Mesenchymal stem cell (in vitro differentiated cells and primary cell): ENCODE data around the gene CCDC6.

Source experiments
- DNase-seq: peaks from one replicate; pipeline ENCODE4 v3.0.0-alpha.2; 2013
- H2AFZ ChIP-seq: one replicate; pipeline ENCODE4 v1.6.1; 2013; ENCODE audit warnings: low read depth, mild to moderate bottlenecking, control low read depth, inconsistent platforms, low read length, moderate library complexity
- H2AK5ac ChIP-seq: 2 replicates; pipeline ENCODE4 v1.6.1; 2013; ENCODE audit warnings: low read length, moderate library complexity, mild to moderate bottlenecking, inconsistent platforms; ENCODE audit not compliant: severe bottlenecking
- H2BK120ac ChIP-seq: one replicate; pipeline ENCODE4 v1.6.1; 2013; ENCODE audit warnings: low read depth, mild to moderate bottlenecking, inconsistent platforms, low read length, moderate library complexity
- H2BK12ac ChIP-seq, 2 experiments: one replicate each; pipeline ENCODE4 v1.6.1; 2013; ENCODE audit warnings: inconsistent platforms in 2 of 2, low read length in 2 of 2, mild to moderate bottlenecking in 2 of 2, moderate library complexity in 2 of 2, control low read depth in 1 of 2
- H2BK15ac ChIP-seq: one replicate; pipeline ENCODE4 v1.6.1; 2013; ENCODE audit warnings: mild to moderate bottlenecking, low read depth, inconsistent platforms; ENCODE audit not compliant: poor library complexity, severe bottlenecking
- H2BK5ac ChIP-seq: 2 replicates; pipeline ENCODE4 v1.6.1; 2013; ENCODE audit warnings: low read depth, mild to moderate bottlenecking, low read length, control low read depth, inconsistent platforms; ENCODE audit not compliant: poor library complexity, severe bottlenecking
- H3K14ac ChIP-seq, 2 experiments: one replicate each; pipeline ENCODE4 v1.6.1; 2013; ENCODE audit warnings: inconsistent platforms in 2 of 2, low read length in 2 of 2, control low read depth in 1 of 2, mild to moderate bottlenecking in 1 of 2, moderate library complexity in 1 of 2
- H3K18ac ChIP-seq, 2 experiments: one replicate each; pipeline ENCODE4 v1.6.1; 2013; ENCODE audit warnings: inconsistent platforms in 2 of 2, low read length in 2 of 2, control low read depth in 1 of 2, low read depth in 1 of 2, mild to moderate bottlenecking in 1 of 2
- H3K23ac ChIP-seq, 2 experiments: one replicate each; pipeline ENCODE4 v1.6.1; 2013; ENCODE audit warnings: inconsistent platforms in 2 of 2, low read length in 2 of 2, mild to moderate bottlenecking in 2 of 2, moderate library complexity in 2 of 2, control low read depth in 1 of 2
- H3K27ac ChIP-seq: 2 replicates; pipeline ENCODE4 v1.5.1; 2013; ENCODE audit warnings: mild to moderate bottlenecking, moderate library complexity, low read length, control low read depth, inconsistent platforms; ENCODE audit not compliant: poor library complexity, severe bottlenecking
- H3K27me3 ChIP-seq, 2 experiments: 2 replicates each; pipeline versions ENCODE4 v1.6.1 to v1.7.0; 2013; ENCODE audit warnings: low read length in 2 of 2, mild to moderate bottlenecking in 2 of 2, moderate library complexity in 2 of 2, control low read depth in 1 of 2, inconsistent platforms in 1 of 2; ENCODE audit not compliant: control insufficient read depth in 1 of 2, insufficient read depth in 1 of 2
- H3K36me3 ChIP-seq, 2 experiments: 2 replicates each; pipeline versions ENCODE4 v1.6.1 to v1.7.0; 2013; ENCODE audit warnings: low read length in 2 of 2, control low read depth in 1 of 2, inconsistent platforms in 1 of 2, low read depth in 1 of 2, mild to moderate bottlenecking in 1 of 2; ENCODE audit not compliant: insufficient read depth in 2 of 2, control insufficient read depth in 1 of 2
- H3K4ac ChIP-seq, 2 experiments: one replicate each; pipeline ENCODE4 v1.6.1; 2013; ENCODE audit warnings: inconsistent platforms in 2 of 2, low read length in 2 of 2, mild to moderate bottlenecking in 2 of 2, moderate library complexity in 2 of 2, control low read depth in 1 of 2, low read depth in 1 of 2
- H3K4me1 ChIP-seq: 2 replicates; pipeline ENCODE4 v1.6.1; 2013; ENCODE audit warnings: low read depth, low read length, control low read depth; ENCODE audit not compliant: control insufficient read depth, insufficient read depth
- H3K4me2 ChIP-seq: 2 replicates; pipeline ENCODE4 v1.6.1; 2013; ENCODE audit warnings: low read length, mild to moderate bottlenecking, inconsistent platforms; ENCODE audit not compliant: poor library complexity, severe bottlenecking
- H3K4me3 ChIP-seq, 2 experiments: 2 replicates each; pipeline versions ENCODE4 v1.5.1 to v1.7.0; 2013; ENCODE audit warnings: low read length in 2 of 2, mild to moderate bottlenecking in 2 of 2, control low read depth in 1 of 2, low read depth in 1 of 2; ENCODE audit not compliant: insufficient read depth in 1 of 2
- H3K79me1 ChIP-seq: replicated peaks from 2 replicates; pipeline ENCODE4 v1.6.1; 2013; ENCODE audit warnings: mild to moderate bottlenecking, control low read depth, low read length, inconsistent platforms; ENCODE audit not compliant: poor library complexity, severe bottlenecking
- H3K9ac ChIP-seq: 2 replicates; pipeline ENCODE4 v1.7.0; 2013; ENCODE audit warnings: mild to moderate bottlenecking, low read length, moderate library complexity
- H3K9me3 ChIP-seq: 2 replicates; pipeline ENCODE4 v1.7.0; 2013; ENCODE audit warnings: mild to moderate bottlenecking, low read length; ENCODE audit not compliant: control insufficient read depth
- H4K8ac ChIP-seq: one replicate; pipeline ENCODE4 v1.6.1; 2013; ENCODE audit warnings: inconsistent platforms, mild to moderate bottlenecking, low read length, moderate library complexity
- H4K91ac ChIP-seq: one replicate; pipeline ENCODE4 v1.6.1; 2013; ENCODE audit warnings: mild to moderate bottlenecking, low read length, inconsistent platforms
- whole genome bisulfite sequencing: methylation state at CpG from one replicate; pipeline ENCODE4 v1.1.7; 2013; ENCODE audit warnings: mixed read lengths; 5-methylcytosine and 5-hydroxymethylcytosine counted together

CCDC6 gene

GRCh38 chr10:59819683-59820082 is 86.7 kb downstream of the CCDC6 start:
- Histone ChIP-seq H3K14ac (no peak overlapping the region), H3K9ac (no peak overlapping the region), H3K4me2 (no peak overlapping the region), H2AFZ (no peak overlapping the region), H3K18ac (no peak overlapping the region), H2BK15ac (no peak overlapping the region), H3K27ac (no peak overlapping the region), H2BK120ac (no peak overlapping the region), H3K4ac (no peak overlapping the region), H2BK5ac (no peak overlapping the region), H4K8ac (no peak overlapping the region), H4K91ac (no peak overlapping the region), H3K79me1 (peaks cover 34% of the 10 kb centered on the region), H3K4me1 (no peaks in the 10 kb centered on the region), H3K23ac (no peak overlapping the region), H2BK12ac (no peak overlapping the region), H3K36me3 (peaks cover 12 to 27% of the 10 kb centered on the region in 2 experiments), H3K4me3 (no peak overlapping the region), H2AK5ac (no peak overlapping the region), H3K9me3 (no peaks in the 10 kb centered on the region), H3K27me3 (no peaks in the 10 kb centered on the region)
- WGBS = 100% methylated on average over 1 of the region's 2 CpGs
- DNase-seq = no peak

- Histone ChIP-seq H2AK5ac (no peak overlapping the region), H3K14ac (no peak overlapping the region), H3K4me1 (no peaks in the 10 kb centered on the region), H3K27ac (no peak overlapping the region), H3K9me3 (no peaks in the 10 kb centered on the region), H3K4ac (no peak overlapping the region), H3K36me3 (peaks cover 12 to 30% of the 10 kb centered on the region in 2 experiments), H3K23ac (no peak overlapping the region), H2BK5ac (no peak overlapping the region), H4K91ac (no peak overlapping the region), H3K9ac (no peak overlapping the region), H2BK120ac (no peak overlapping the region), H3K27me3 (no peaks in the 10 kb centered on the region), H2BK12ac (no peak overlapping the region), H2BK15ac (no peak overlapping the region), H4K8ac (no peak overlapping the region), H2AFZ (no peak overlapping the region), H3K4me3 (no peak overlapping the region), H3K18ac (no peak overlapping the region), H3K4me2 (no peak overlapping the region), H3K79me1 (peaks cover 36% of the 10 kb centered on the region)
- WGBS = 100% methylated on average over 1 of the region's 1 CpG
- no peak for DNase-seq
These were observed 87.1 kb downstream of the CCDC6 start for GRCh38 chr10:59819265-59819664.

DNA sequence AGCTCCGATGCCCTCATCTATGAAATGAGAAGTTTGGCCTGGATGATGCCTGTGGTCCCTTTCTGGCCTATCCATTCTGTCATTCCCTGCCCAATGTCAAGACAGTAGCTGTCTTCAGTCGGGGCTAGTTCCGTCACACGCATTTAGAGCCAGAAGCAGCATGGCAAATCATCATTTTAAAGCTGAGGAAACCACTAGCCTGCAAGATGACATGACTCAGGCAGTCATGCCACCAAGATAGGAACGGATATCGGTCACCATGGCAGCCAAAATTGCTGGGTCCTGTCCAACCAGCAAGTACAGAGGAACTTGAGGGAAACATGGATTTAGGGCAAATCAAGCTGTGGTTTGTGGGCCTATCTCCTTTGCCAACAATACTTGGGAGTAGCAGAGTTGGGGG is 88.6 kb downstream of the CCDC6 start:
- no peak for DNase-seq
- no peak overlapping the region for H4K91ac ChIP-seq
- H2BK15ac ChIP-seq = no peak overlapping the region
- H3K14ac ChIP-seq = no peak overlapping the region
- no peaks in the 10 kb centered on the region for H3K9me3 ChIP-seq
- no peak overlapping the region for H2BK5ac ChIP-seq
- 92% methylated on average over 6 of the region's 6 CpGs for WGBS
- no peak overlapping the region for H3K27ac ChIP-seq
- no peak overlapping the region for H2BK120ac ChIP-seq
- H3K18ac ChIP-seq = no peak overlapping the region
- no peak overlapping the region for H3K9ac ChIP-seq
- no peak overlapping the region for H3K4ac ChIP-seq
- no peak overlapping the region for H2AK5ac ChIP-seq
- H2AFZ ChIP-seq = no peak overlapping the region
- H3K79me1 ChIP-seq = peaks cover 27% of the 10 kb centered on the region
- H2BK12ac ChIP-seq = no peak overlapping the region
- no peaks in the 10 kb centered on the region for H3K27me3 ChIP-seq
- H3K4me2 ChIP-seq = no peak overlapping the region
- H3K4me3 ChIP-seq = no peak overlapping the region
- no peaks in the 10 kb centered on the region for H3K4me1 ChIP-seq
- H3K23ac ChIP-seq = no peak overlapping the region
- H3K36me3 ChIP-seq = peaks cover 12 to 38% of the 10 kb centered on the region in 2 experiments
- H4K8ac ChIP-seq = no peak overlapping the region

- Histone ChIP-seq H3K9ac (no peak overlapping the region), H3K4me2 (no peak overlapping the region), H2AK5ac (no peak overlapping the region), H4K8ac (no peak overlapping the region), H2BK15ac (no peak overlapping the region), H3K23ac (no peak overlapping the region), H3K18ac (no peak overlapping the region), H4K91ac (no peak overlapping the region), H3K4me3 (no peak overlapping the region), H2BK120ac (no peak overlapping the region), H2BK5ac (no peak overlapping the region), H3K4ac (no peak overlapping the region), H3K9me3 (no peaks in the 10 kb centered on the region), H3K27ac (no peak overlapping the region), H2AFZ (no peak overlapping the region), H3K27me3 (no peaks in the 10 kb centered on the region), H3K79me1 (peaks cover 21% of the 10 kb centered on the region), H3K36me3 (peaks cover 15 to 63% of the 10 kb centered on the region in 2 experiments), H3K4me1 (no peaks in the 10 kb centered on the region), H2BK12ac (no peak overlapping the region), H3K14ac (no peak overlapping the region)
- 100% methylated on average over 1 of the region's 3 CpGs for WGBS
- DNase-seq = no peak
These were observed 91.5 kb downstream of the CCDC6 start for GRCh38 chr10:59814878-59815277.
